HL-60/S4 (cell line): ENCODE results near the gene CGAS.
"Not testable (repeated sequence)": the region's sequence is repeated elsewhere in the genome, so short reads cannot be mapped to it uniquely, and the experiment has no call there.

Source experiments
- in situ Hi-C: fragments of 300-500 bp; cut with MboI; formaldehyde crosslinking; loops from 2 replicates; pipeline ENCODE4 v1.14.3; 2022; ENCODE audit warnings: low sequenced_read_pairs

The CGAS gene

DNA sequence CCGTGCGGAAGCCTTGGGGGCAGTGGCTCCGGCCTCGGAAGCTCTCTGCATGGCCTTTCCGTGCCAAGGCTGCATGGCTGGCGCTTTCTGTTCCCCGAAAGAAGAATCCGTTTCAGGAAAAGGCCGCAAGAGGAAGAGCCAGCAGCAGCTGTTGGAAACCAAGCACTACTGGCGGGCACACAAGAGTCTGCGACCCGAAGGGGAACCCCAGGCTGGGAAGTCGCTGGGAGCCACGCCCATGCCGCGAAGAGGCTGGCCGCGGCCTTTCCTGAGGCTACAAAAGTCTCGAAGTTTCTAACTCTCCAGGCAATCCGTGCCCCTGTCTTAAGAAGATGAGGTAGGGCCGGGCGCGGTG is at the start of gene CGAS:
Gene CGAS, minus strand, starts transcription at position 191 of the 355 bp plus-strand sequence. Its CDS starts 116 bp downstream, at position 75.
- in situ Hi-C loops: no loop called here

DNA sequence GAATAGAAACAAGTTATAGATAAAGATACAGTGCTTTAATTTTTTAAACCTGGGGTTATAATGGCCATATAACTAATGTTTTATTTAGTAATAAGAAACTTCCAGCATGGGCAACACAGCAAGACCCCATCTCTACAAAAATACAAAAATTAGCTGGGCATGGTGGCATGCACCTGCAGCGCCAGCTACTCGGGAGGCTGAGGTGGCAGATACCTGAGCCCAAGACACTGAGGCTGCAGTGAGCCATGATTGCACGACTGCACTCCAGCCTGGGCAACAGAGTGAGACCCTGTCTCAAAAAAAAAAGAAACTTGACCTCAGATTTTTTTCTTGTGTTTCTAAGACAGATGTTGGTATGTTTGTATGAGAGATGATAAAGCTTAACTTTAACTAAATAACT is 45.8 kb upstream of the CGAS start:
- in situ Hi-C loops: no loop called here

DNA sequence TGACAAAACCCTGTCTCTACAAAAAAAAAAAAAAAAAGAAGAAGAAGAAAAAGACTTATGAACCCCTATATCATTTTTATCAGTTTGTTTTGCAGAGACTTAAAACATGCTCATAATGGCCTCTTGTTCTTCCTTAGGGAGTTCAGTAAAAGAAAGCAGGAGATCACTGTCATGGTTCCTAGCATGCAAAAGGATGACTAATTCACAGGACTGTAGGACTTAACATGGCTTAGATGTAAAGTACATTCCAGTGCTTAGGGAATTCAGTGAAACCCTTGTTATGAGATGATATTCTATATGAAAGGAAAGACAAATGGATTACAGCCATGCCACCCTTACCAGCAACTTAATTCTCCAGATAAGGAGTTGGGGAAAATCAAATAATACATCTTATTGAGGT is 39.3 kb upstream of the CGAS start:
- in situ Hi-C loops: no loop called here

DNA sequence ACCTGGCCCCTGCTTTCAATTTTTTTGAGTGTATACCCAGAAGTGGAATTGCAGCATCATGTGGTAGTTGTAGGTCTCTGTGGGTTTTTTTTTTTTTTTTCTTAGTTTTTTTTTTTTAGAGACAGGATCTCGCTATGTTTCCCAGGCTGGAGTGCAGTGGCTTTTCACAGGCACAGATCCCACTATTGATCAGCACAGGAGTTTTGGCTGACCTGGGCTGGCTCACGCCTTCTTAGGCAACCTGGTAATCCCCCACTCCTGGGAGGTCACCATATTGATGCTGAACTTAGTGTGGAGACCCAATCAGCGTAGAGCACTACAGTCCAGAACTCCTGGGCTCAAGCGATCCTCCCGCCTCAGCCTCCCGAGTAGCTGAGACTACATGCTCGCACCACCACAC is 35.4 kb upstream of the CGAS start:
- in situ Hi-C loops: no loop called here

DNA sequence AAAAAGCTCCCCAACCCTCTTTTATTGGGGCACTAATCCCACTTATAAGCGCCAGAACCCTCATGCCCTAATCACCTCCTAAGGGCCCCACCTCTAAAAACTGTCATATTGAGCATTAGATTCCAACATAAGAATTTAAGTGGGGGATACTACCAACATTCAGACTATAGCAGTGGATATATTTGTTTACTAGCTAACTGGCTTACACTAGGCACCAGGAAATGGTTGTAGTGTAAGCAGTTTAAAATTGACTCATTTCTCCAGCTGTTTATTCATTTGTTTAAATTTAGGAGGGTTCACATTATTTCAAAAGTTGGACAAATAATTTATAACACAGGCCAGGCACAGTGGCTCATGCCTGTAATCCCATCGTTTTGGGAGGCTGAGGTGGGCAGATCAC is 32.3 kb upstream of the CGAS start:
- in situ Hi-C loops: no loop called here

DNA sequence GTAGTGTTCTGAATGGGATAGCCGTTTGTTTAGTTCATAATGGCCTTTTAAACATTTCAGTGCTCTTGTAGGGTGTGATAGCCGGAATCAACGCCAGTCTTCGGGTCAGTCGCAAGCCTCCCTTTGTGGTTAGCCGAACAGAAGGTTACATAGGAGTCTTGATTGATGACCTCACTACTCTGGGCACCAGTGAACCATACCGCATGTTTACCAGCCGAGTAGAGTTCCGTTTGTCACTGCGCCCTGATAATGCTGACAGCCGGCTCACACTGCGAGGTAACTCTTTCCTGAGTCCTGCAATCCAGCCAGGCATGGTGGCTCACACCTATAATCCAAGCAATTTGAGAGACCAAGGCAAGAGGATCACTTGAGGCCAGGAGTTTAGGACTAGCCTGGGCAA is 29.9 kb upstream of the CGAS start:
- in situ Hi-C loops: no loop called here

DNA sequence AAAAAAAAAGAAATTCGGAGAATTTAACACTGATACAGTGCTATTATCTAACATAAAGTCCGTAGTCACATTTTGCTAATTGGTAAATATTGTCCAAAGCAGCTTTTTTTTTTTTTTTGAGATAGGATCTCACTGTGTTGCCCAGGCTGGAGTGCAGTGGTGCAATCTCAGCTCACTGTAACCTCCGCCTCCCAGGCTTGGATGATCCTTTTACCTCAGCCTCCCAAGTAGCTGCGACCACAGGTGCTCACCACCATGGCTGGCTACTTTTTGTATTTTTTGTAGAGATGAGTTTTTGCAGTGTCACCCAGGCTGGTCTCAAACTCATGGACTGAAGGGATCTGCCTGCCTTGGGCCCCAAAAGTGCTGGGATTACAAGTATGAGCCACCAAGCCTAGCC is 25.3 kb upstream of the CGAS start:
- in situ Hi-C loops: no loop called here

DNA sequence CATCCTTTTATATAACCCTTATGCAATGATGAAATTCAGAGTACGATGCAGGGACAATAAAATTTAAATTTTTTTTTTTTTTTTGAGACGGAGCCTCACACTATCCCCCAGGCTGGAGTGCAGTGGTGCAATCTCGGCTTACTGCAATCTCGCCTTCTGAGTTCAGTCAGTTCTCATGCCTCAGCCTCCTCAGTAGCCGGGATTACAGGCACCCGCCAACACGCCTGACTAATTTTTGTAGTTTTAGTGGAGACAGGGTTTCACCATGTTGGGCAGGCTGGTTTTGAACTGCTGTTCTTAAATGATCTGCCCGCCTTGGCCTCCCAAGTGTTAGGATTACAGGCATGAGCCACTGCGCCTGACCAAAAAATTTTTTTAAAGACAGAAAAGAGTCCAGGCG is 24.6 kb upstream of the CGAS start:
- in situ Hi-C loops: no loop called here

DNA sequence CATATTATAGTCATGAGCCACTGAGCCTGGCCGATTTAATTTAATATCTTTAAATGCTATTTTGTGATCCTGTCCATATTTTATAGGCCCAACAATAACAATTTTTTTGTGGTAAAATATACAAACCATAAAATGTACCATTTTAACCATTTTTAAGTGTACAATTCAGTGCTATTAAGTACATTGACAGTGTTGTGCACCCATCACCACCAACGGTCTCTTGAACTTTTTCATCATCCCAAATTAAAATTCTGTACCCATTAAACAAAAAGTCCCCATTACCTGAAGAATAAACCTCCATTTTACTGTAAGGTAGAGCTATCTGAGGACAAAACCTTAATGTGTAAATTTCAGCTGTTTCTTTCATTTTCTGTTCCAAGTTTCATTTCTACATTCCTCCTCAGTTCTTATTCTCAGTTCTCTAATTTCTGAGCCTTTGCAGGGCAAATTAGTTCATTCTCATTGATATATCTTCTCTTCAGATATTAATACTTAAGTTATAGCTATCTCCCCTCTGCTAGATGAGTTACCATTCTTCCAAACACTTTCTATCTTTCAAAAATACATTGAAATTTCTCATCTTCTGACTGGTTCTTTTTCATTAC is 19.7 kb upstream of the CGAS start:
- in situ Hi-C loops: no loop called here

DNA sequence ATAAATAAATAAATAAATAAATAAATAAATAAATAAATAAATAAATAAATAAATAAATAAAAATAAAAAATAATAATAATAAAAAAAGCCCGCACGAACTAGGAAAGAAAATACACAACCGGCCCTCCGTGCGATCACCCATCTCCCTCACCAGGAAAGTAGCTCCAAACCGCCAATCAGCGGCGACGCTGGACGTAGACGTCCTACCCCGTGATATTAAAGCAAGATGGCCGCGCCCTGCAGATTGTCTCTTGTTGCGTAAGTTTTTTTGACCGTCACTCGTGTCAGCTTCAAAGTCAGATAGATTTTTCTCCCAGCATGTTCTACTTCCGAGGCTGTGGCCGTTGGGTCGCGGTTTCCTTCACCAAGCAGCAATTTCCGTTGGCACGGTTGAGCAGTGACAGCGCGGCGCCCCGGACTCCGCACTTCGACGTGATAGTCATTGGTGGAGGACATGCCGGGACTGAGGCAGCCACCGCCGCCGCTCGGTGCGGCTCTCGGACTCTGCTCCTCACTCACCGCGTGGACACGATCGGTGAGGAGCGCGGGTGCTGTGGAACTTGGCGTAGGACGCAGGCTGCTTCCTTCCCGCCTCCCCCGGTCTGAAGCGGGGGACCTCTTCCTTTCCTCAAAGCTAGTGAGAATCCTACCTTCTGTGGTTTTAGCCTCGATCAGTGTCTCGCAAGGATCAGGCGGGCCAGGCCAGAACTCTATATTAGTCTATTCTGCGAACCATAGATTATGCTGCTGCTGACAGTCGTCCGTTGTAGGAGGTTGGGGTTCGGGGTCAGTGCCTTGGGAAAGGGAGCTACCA is 9.6 kb upstream of the CGAS start, which contains the start of gene MTO1:
Gene MTO1, plus strand, starts transcription at position 201 of the 814 bp plus-strand sequence. Its CDS starts 118 bp downstream, at position 319.
- in situ Hi-C loops: no loop called here

DNA sequence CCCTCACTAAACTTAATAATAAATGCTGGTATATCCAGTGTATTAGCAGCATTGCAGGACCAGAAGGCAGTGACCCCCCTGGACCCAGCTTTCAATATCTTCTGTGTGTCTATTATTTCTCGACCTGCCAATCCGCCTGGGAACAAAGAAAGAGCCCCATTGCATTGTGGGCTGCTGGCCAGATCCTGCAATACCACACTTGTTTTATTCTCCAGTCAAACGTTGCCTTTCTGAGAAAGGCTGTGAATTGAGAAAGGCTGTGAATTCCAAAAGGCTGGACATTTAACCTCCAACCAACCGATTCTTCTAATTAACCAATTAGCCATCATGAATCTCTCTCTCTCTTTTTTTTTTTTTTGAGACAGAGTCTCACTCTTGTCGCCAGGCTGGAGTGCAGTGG is 8.0 kb upstream of the CGAS start:
- in situ Hi-C loops: no loop called here

DNA sequence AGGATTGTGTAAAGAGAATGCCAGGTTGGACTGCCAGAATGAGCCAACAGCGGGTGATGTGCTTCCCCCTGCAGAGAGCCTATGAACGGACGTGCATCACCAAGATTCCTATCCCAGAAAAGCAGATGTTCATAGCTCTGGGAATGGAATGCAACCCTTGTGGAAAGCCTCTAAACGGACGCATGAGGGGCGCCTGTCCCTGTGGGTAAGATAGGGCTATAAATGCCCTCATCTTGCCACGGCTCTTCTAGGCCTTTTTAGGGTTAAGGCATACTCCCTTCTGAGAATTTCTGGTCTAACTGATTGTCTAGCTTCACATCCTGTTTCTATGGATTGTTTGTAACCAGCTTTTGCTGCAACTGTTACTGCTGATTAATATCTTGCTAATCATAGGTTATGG is 7.4 kb upstream of the CGAS start:
- in situ Hi-C loops: not testable (repeated sequence)

DNA sequence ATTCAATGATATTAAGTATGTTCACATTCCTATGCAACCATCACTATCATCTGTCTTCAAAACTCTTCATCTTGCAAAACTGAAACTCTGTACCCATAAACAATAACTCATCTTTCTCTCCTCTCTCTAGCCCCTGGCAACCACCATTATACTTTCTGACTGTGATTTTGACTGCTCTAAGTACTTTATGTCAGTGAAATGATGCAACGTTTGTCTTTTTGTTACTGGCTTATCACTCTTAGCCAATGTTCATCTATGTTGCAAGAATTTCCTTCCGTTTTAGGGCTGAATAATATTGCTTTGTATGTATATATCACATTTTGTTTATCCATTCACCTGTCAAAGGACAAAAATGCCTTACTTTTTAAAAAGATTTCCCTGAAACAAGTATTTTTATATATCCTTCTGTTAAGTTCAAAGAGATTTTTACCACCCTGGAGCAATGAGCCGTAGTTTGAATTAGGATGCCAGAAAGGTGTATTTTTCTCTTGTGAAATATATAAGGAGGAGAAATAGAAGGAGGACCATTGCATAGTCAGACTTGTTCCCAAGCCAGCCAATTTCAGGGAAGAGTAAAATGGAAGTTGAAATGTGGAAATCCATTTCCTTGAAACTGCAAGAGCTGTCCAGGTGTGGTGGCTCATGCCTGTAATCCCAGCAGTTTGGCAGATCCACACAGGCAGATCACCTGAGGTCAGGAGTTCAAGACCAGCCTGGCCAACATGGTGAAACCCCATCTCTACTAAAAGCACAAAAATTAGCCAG is 4.0 kb upstream of the CGAS start:
- in situ Hi-C loops: no loop called here

DNA sequence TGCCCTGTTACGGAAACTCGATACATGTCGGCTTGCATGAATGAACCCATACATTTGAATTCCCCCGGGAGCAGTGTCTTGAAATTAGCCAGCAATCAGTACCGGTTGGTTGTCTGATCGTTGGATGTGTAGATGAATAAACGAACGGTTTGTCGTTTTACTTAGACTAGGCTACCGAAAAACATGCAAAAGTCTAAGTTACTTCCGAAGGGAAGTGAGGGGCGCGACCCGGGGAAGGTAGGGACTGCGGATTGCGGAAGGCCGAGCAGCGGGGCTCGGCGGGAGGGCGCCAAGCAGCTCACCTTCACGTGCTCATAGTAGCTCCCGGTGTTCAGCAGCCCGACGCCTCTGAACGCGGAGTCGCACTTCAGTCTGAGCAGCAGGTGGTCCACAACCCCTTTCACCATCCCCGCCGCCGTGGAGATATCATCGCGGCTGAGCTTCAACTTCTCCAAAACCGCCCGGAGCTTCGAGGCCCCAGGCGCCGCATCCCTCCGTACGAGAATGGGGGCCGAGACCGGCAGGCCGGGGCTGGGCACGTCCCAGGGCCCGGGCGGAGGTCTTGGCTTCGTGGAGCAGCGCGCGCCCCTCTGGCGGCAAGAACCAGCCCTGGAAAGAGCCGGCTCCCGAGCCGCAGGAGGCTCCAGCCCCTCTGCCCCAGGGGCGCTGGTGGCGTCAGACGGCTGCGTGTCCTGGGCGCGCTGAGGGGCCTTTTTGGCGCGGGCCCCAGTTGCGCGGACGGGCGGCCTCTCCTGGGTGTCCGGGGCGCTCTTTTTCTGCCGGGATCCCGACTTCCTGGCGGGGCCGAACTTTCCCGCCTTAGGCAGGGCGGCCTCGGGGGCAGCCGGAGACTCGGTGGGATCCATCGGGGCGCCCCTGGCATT is 632 bp downstream of the CGAS start:
- in situ Hi-C loops: no loop called here

DNA sequence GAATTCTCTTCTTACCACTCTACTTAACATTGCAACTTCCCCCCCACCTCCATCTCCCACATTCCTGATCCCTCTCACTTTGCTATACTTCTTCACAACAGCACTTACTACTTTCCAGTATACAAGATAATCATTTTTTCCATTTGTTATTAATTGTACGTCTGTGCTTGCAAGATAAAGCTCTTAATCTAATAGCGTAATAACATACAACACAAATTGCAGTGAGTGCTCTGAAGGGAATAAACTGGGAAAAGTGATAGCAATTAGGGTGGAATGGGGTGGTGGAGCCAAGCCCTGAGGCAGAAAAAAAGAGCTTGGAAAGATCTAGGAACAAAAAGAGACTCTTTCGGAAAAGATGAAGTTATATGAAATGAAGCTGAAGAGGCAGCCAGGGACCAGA is 8.5 kb downstream of the CGAS start:
- in situ Hi-C loops: no loop called here

DNA sequence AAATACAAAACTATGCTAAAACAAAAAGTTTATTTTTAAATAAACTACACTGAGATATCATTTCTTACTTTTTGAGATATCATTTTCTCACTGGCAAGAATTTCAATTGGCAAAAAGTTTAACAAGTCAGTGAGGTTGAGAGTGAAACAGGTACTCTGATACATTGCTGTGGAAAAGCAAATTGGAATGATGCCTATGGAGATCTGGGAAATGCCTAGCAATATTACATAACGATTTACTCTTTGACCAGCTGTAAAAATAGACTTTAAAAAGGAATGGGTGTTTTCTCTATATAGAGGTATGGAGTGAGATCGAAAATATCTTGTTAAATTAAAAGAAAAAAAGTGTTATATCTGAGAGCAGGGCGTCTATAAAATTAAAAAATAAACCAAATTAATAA is 16.9 kb downstream of the CGAS start:
- in situ Hi-C loops: no loop called here

DNA sequence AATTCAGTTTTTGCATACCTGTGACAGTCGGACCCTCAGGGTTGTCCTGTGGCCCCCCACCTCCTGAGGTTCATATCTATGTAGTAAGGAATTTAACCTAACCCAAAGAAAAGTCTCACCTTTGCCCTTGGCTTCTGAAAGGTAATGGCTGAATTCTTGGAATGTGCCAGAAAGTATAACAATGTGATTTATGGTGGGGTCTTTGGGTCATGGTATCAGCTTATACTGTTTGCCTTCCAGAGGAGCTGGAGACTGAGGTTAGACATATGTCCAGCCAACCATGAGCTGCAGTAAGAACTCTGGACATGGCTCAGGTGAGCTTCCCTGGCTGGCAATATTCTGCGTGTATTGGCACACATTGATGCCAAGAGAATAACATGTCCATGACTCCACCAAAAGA is 30.6 kb downstream of the CGAS start:
- in situ Hi-C loops: no loop called here

DNA sequence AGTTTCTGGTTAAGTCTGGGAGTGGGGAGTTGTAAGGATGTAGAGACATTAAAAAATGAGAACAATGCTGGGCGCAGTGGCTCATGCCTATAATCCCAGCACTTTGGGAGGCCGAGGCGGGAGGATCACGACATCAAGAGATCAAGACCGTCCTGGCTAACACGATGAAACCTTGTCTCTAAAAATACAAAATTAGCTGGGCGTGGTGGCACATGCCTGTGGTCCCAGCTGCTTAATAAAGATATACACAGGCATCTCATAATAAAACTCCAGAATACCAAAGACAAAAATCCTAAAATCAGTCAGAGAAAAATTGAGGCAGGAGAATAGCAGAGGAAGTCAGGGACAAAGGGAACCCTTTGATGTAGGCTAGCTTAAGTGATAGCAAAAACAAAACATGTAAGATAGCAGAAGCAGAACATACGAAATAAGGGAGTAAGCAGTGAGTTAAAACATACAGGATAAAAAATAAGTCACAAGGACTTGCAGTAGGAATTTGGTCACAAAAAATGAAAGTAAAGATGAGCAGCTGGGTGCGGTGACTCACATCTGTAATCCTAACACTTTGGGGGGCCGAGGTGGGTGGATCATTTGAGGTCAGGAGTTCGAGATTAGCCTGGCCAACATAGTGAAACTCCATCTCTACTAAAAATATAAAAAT is 33.9 kb downstream of the CGAS start:
- in situ Hi-C loops: no loop called here

DNA sequence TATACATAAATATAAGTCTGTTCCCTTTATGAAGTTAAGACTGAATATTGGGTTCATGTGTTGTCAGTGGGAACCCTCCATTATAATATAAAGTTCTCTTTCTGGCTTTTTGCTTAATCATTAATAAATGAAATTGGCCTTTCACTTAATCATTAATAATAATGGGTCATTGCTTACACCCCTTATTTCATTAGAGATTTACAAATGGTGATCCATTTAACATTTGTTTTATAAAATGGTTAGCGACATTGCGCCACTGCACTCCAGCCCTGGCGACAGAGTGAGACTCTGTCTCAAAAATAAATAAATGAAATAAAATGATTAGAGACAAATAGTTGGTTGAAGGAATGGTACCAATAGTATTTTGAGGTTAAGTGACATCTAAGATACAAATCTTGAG is 39.0 kb downstream of the CGAS start:
- in situ Hi-C loops: no loop called here

DNA sequence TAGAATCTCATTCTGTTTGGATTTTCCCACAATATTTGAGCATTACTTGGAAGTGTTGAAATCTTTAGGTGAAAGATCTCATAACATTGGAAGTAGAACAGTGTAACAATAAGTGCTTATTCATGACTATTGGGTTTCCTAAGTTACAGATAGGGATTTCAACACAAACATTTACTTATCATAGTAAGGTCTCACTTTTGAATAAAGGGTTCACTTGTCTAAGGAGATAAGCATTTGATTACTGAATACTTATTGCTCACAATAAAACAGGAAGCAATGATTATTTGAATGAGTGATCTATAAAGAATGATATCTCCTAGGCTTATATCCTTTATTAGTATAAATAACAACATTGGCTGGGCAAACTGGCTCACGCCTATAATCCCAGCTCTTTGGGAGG is 42.7 kb downstream of the CGAS start:
- in situ Hi-C loops: no loop called here
